Osteoblast (primary cell): ENCODE data around the gene HNRNPA0. TPM values are rescaled to one million over a fixed set of nuclear protein-coding genes. Genes with fewer than 3 reads are reported as not detected.

Experiments used
- DNase-seq: peaks from one replicate; pipeline ENCODE4 v3.0.0; 2011; ENCODE audit warnings: low spot score, mixed read lengths; ENCODE audit not compliant: insufficient read length; ENCODE audit errors: missing footprints
- H2AFZ ChIP-seq: 2 replicates; pipeline ENCODE4 v1.6.0; 2011; ENCODE audit warnings: mild to moderate bottlenecking, low read length
- H3K27ac ChIP-seq: 2 replicates; pipeline ENCODE4 v1.5.1; 2011; ENCODE audit warnings: mild to moderate bottlenecking, low read depth, low read length, moderate library complexity
- H3K27me3 ChIP-seq: 2 replicates; pipeline ENCODE4 v1.6.0; 2012; ENCODE audit warnings: mild to moderate bottlenecking, control low read depth, inconsistent platforms, low read length, moderate library complexity; ENCODE audit not compliant: insufficient read depth
- H3K36me3 ChIP-seq: 2 replicates; pipeline ENCODE4 v1.5.1; 2011; ENCODE audit warnings: mild to moderate bottlenecking, low read length, control low read depth, moderate library complexity; ENCODE audit not compliant: insufficient read depth
- H3K4me1 ChIP-seq: 2 replicates; pipeline ENCODE4 v1.5.1; 2011; ENCODE audit warnings: mild to moderate bottlenecking, low read length, control low read depth, moderate library complexity; ENCODE audit not compliant: insufficient read depth
- H3K4me2 ChIP-seq: 2 replicates; pipeline ENCODE4 v1.6.0; 2011; ENCODE audit warnings: mild to moderate bottlenecking, low read length; ENCODE audit not compliant: insufficient read depth
- H3K4me3 ChIP-seq: fragments of 200-600 bp; sonication (generic); 3 replicates; pipeline ENCODE4 v1.5.1; 2012; ENCODE audit warnings: mild to moderate bottlenecking, low read length, inconsistent platforms; ENCODE audit not compliant: insufficient read depth
- H3K79me2 ChIP-seq: 2 replicates; pipeline ENCODE4 v1.6.0; 2012; ENCODE audit warnings: mild to moderate bottlenecking, low read length, control low read depth, inconsistent platforms; ENCODE audit not compliant: insufficient read depth
- H3K9me3 ChIP-seq: 2 replicates; pipeline ENCODE4 v1.5.1; 2011; ENCODE audit warnings: low read depth, low read length, control low read depth
- H4K20me1 ChIP-seq: 2 replicates; pipeline ENCODE4 v1.6.0; 2012; ENCODE audit warnings: mild to moderate bottlenecking, low read length, control low read depth; ENCODE audit not compliant: insufficient read depth
- CTCF ChIP-seq: IDR thresholded peaks from 2 replicates; pipeline ENCODE4 v1.5.1; 2011; ENCODE audit warnings: mild to moderate bottlenecking, low read depth, low read length, moderate library complexity; ENCODE audit errors: extremely low read depth
- total RNA-seq: library from RNA; depleted of rRNA; stranded (reverse); fragments of >200 nt; gene quantifications from 2 replicates; pipeline ENCODE4 v1.2.3, GENCODE V29; 2012

Gene HNRNPA0
- total RNA-seq, 1 donor = 24.2 TPM

DNA sequence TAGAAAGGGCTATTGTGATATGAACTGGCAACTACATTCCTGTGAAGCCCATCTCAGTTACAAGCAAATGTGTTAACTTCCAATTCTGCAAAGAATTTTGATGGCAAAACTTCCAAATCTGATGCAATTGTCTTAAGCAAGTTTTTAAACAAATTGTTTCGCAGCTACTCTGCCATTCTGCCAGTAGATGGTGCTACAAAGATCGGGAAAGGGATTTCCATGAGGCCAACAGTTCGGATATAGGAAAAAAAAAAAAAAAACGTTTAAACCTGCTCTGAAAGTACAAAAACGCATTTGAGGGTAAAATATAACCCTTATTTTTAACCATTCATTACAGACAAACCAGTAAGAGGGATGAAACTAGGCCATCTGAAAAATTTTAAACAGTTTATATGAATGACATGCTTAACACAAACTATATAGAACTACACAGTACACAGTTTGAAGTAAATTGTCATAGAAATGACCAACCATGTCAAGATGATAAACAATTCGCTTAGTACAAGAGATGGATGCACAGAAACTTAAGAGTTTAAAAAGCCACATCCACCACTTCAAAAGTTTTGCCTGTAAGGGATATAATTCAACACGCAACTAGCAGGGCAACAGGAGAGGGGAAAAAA lies 2.2 kb downstream of the HNRNPA0 start:
- H3K27me3 ChIP-seq = no peaks in the 10 kb centered on the region
- peaks cover 10% of the 10 kb centered on the region for H3K36me3 ChIP-seq
- peaks cover 39% of the 10 kb centered on the region for H3K79me2 ChIP-seq
- DNase-seq = peak; percentile 84
- peak overlapping the region; percentile 98 for H3K4me2 ChIP-seq
- no peaks in the 10 kb centered on the region for H3K9me3 ChIP-seq
- H4K20me1 ChIP-seq = peaks cover 59% of the 10 kb centered on the region
- H2AFZ ChIP-seq = no peak overlapping the region
- TF ChIP-seq CTCF = peak; percentile 90
- peak overlapping the region; percentile 96 for H3K27ac ChIP-seq
- H3K4me1 ChIP-seq = peaks cover 14% of the 10 kb centered on the region
- H3K4me3 ChIP-seq = peak overlapping the region; percentile 98

DNA sequence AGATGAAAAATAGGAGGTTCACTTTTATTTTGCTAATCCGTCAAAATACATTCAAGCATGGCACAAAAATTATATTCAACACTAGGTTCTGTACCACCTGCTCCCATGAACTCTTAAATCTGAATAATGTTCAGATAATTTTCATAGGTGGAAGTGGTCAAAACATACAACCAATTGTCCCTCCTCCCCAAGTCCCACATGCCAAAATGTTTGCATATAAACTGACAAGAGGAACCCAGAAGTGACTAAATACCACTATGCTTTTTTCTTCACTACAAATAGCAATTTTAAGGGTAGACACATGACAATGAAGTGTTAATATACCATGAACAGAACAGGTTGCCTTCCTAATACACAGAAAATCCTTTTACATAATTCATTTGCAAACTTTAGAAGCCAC lies 3.7 kb downstream of the HNRNPA0 start:
- Histone ChIP-seq H4K20me1 (peaks cover 59% of the 10 kb centered on the region), H3K4me1 (peaks cover 14% of the 10 kb centered on the region), H3K9me3 (no peaks in the 10 kb centered on the region), H3K79me2 (peaks cover 39% of the 10 kb centered on the region), H2AFZ (no peak overlapping the region), H3K36me3 (peaks cover 10% of the 10 kb centered on the region), H3K4me2 (no peak overlapping the region), H3K27ac (no peak overlapping the region), H3K27me3 (no peaks in the 10 kb centered on the region), H3K4me3 (no peak overlapping the region)
- DNase-seq = peak; percentile 50
- no peak for TF ChIP-seq CTCF

- no peak overlapping the region for H3K4me2 ChIP-seq
- H3K27me3 ChIP-seq = no peaks in the 10 kb centered on the region
- peaks cover 27% of the 10 kb centered on the region for H3K79me2 ChIP-seq
- no peak overlapping the region for H2AFZ ChIP-seq
- no peak overlapping the region for H3K27ac ChIP-seq
- no peaks in the 10 kb centered on the region for H3K9me3 ChIP-seq
- peaks cover 10% of the 10 kb centered on the region for H3K36me3 ChIP-seq
- no peak for TF ChIP-seq CTCF
- H3K4me1 ChIP-seq = peaks cover 11% of the 10 kb centered on the region
- DNase-seq = no peak
- no peak overlapping the region for H3K4me3 ChIP-seq
- peaks cover 52% of the 10 kb centered on the region for H4K20me1 ChIP-seq
Measured at GRCh38 chr5:137747848-137748247, 6.3 kb downstream of the HNRNPA0 start.

GRCh38 chr5:137743031-137743640 lies 11.0 kb downstream of the HNRNPA0 start:
- Histone ChIP-seq H2AFZ (no peak overlapping the region), H3K4me3 (no peak overlapping the region), H3K79me2 (no peaks in the 10 kb centered on the region), H3K9me3 (no peaks in the 10 kb centered on the region), H3K36me3 (no peaks in the 10 kb centered on the region), H3K4me2 (no peak overlapping the region), H3K4me1 (no peaks in the 10 kb centered on the region), H3K27me3 (no peaks in the 10 kb centered on the region), H3K27ac (no peak overlapping the region), H4K20me1 (peaks cover 11% of the 10 kb centered on the region)
- TF ChIP-seq CTCF = peak; percentile 69
- peak; percentile 35 for DNase-seq
